ENCODE results near the gene PRR20D.
"Not testable (repeated sequence)": the region's sequence is repeated elsewhere in the genome, so short reads cannot be mapped to it uniquely, and the experiment has no call there.

PRR20D gene

GRCh38 chr13:57166897-57167296 is 6.5 kb downstream of the PRR20D start, which contains the start of gene PRR20E:
TSS of gene PRR20E (plus strand) at chr13:57167197. CDS start at chr13:57167584, 387 bp downstream.
- H3K4me3 ChIP-seq (ENCODE audit: low read length); DNase-seq (ENCODE audit: low read depth): not testable (repeated sequence)

- TF ChIP-seq CTCF (conservative IDR thresholded peaks at IDR 0.05; ENCODE audit: low read depth, low read length): no peak
- DNase-seq (ENCODE audit: low read depth): no peak
Measured at GRCh38 chr13:57191667-57192066, 31.2 kb downstream of the PRR20D start.

GRCh38 chr13:57212989-57213388 is 52.6 kb downstream of the PRR20D start:
- DNase-seq (ENCODE audit: low read depth): no peak
- no peak overlapping the region for H3K4me3 ChIP-seq (ENCODE audit: low read length)
- TF ChIP-seq CTCF (conservative IDR thresholded peaks at IDR 0.05; ENCODE audit: low read depth, low read length): no peak

More at GRCh38 chr13:57191667-57192066, 31.2 kb downstream of the PRR20D start:
- H3K4me3 ChIP-seq (ENCODE audit: low read length): no peak overlapping the region

All from retinal pigment epithelial cell (primary cell).